Kidney epithelial cell (primary cell): ENCODE data around the gene KRTAP2-3. TPM values are rescaled to one million over a fixed set of nuclear protein-coding genes. Genes with fewer than 3 reads are reported as not detected.
"Not testable (repeated sequence)": the region's sequence is repeated elsewhere in the genome, so short reads cannot be mapped to it uniquely, and the experiment has no call there.

Source experiments
- DNase-seq: peaks from one replicate; pipeline ENCODE4 v3.0.0-alpha.2; 2010; ENCODE audit warnings: low read depth
- H3K27me3 ChIP-seq: 2 replicates; pipeline ENCODE4 v1.6.0; 2011; ENCODE audit warnings: low read length; ENCODE audit not compliant: control insufficient read depth, insufficient read depth
- H3K36me3 ChIP-seq: 2 replicates; pipeline ENCODE4 v1.5.1; 2011; ENCODE audit warnings: low read length; ENCODE audit not compliant: control insufficient read depth, insufficient read depth
- H3K4me3 ChIP-seq: 2 replicates; pipeline ENCODE4 v1.5.1; 2011; ENCODE audit warnings: low read depth, mild to moderate bottlenecking, control low read depth, low read length
- CTCF ChIP-seq: IDR thresholded peaks from 2 replicates; pipeline ENCODE4 v1.5.1; 2011; ENCODE audit warnings: mild to moderate bottlenecking, moderate library complexity, low read length, control low read depth, inconsistent platforms; ENCODE audit not compliant: insufficient read depth, poor library complexity, severe bottlenecking
- total RNA-seq: library from RNA; depleted of rRNA; stranded (reverse); fragments of >200 nt; gene quantifications from 2 replicates; pipeline ENCODE4 v1.2.3, GENCODE V29; 2015

Gene KRTAP2-3
- total RNA-seq, 1 donor from 2014 or later = 4.3 TPM

GRCh38 chr17:41037853-41038350 lies 22.0 kb downstream of the KRTAP2-3 start:
- Histone ChIP-seq H3K4me3 (no peak overlapping the region), H3K27me3 (no peaks in the 10 kb centered on the region), H3K36me3 (no peaks in the 10 kb centered on the region)
- no peak for TF ChIP-seq CTCF
- no peak for DNase-seq

GRCh38 chr17:41034346-41034935 lies 25.5 kb downstream of the KRTAP2-3 start, which contains the start of gene KRTAP1-3:
KRTAP1-3 (minus strand) TSS chr17:41034874; CDS start chr17:41034821, 53 bp downstream.
- not testable (repeated sequence) for H3K36me3 ChIP-seq, H3K4me3 ChIP-seq, H3K27me3 ChIP-seq, DNase-seq

GRCh38 chr17:41029633-41030245 lies 30.2 kb downstream of the KRTAP2-3 start, which contains the start of gene KRTAP1-4:
KRTAP1-4 (minus strand) TSS chr17:41030195; CDS start chr17:41030078, 117 bp downstream.
- DNase-seq = no peak
- H3K27me3 ChIP-seq = no peaks in the 10 kb centered on the region
- H3K4me3 ChIP-seq = no peak within 1 kb of the TSS
- TF ChIP-seq CTCF = no peak
- no peaks in the 10 kb centered on the region for H3K36me3 ChIP-seq

- no peaks in the 10 kb centered on the region for H3K27me3 ChIP-seq
- no peaks in the 10 kb centered on the region for H3K36me3 ChIP-seq
- DNase-seq = no peak
- no peak within 1 kb of the TSS for H3K4me3 ChIP-seq
- no peak for TF ChIP-seq CTCF
Measured at GRCh38 chr17:41026715-41027471, 33.0 kb downstream of the KRTAP2-3 start, which contains the start of gene KRTAP1-5. KRTAP1-5 (minus strand) TSS chr17:41027208; CDS start chr17:41027155, 53 bp downstream.

- Histone ChIP-seq H3K36me3 (no peaks in the 10 kb centered on the region), H3K27me3 (no peaks in the 10 kb centered on the region), H3K4me3 (no peak overlapping the region)
- TF ChIP-seq CTCF = no peak
- no peak for DNase-seq
Measured at GRCh38 chr17:41024697-41025096, 35.2 kb downstream of the KRTAP2-3 start.

- no peaks in the 10 kb centered on the region for H3K27me3 ChIP-seq
- no peaks in the 10 kb centered on the region for H3K36me3 ChIP-seq
- no peak overlapping the region for H3K4me3 ChIP-seq
- no peak for TF ChIP-seq CTCF
- DNase-seq = no peak
Measured at GRCh38 chr17:41020336-41020735, 39.6 kb downstream of the KRTAP2-3 start.
